Large intestine (tissue), 3 donors: ENCODE data around the gene NUCB1. TPM values are rescaled to one million over a fixed set of nuclear protein-coding genes. Genes with fewer than 3 reads are reported as not detected.
A peak's percentile ranks its signal among the peaks of the same experiment; 100 is the strongest.
"Not testable (repeated sequence)": the region's sequence is repeated elsewhere in the genome, so short reads cannot be mapped to it uniquely, and the experiment has no call there.

ENCODE experiments used
- DNase-seq, 2 donors: peaks; one replicate each; pipeline versions ENCODE4 v3.0.0 to v3.0.0-alpha.2; 2013
- H3K27ac ChIP-seq: one replicate; pipeline ENCODE4 v1.5.1; 2013; ENCODE audit warnings: low read length
- H3K27me3 ChIP-seq: 2 replicates; pipeline ENCODE4 v1.6.1; 2013; ENCODE audit warnings: low read length; ENCODE audit not compliant: control insufficient read depth, insufficient read depth
- H3K36me3 ChIP-seq: 2 replicates; pipeline ENCODE4 v1.6.1; 2013; ENCODE audit warnings: low read length; ENCODE audit not compliant: control insufficient read depth, insufficient read depth
- H3K4me1 ChIP-seq: one replicate; pipeline ENCODE4 v1.6.1; 2013; ENCODE audit warnings: low read length; ENCODE audit not compliant: control insufficient read depth, insufficient read depth
- H3K4me3 ChIP-seq: one replicate; pipeline ENCODE4 v1.5.1; 2013; ENCODE audit warnings: low read length
- H3K9me3 ChIP-seq: one replicate; pipeline ENCODE4 v1.6.1; 2013; ENCODE audit warnings: mild to moderate bottlenecking, low read depth, low read length, moderate library complexity; ENCODE audit not compliant: control insufficient read depth
- WGBS: methylation state at CpG from one replicate; pipeline ENCODE4 v1.1.5; 2013; ENCODE audit warnings: low lambda C conversion rate; ENCODE audit not compliant: insufficient coverage; 5-methylcytosine and 5-hydroxymethylcytosine counted together
- polyA plus RNA-seq: library from polyadenylated mRNA; unstranded; fragments of 120-200 nt; gene quantifications from one replicate; pipeline ENCODE4 v1.2.1, GENCODE V29; 2013

Gene NUCB1
- polyA plus RNA-seq, 1 donor: 237 TPM

DNA sequence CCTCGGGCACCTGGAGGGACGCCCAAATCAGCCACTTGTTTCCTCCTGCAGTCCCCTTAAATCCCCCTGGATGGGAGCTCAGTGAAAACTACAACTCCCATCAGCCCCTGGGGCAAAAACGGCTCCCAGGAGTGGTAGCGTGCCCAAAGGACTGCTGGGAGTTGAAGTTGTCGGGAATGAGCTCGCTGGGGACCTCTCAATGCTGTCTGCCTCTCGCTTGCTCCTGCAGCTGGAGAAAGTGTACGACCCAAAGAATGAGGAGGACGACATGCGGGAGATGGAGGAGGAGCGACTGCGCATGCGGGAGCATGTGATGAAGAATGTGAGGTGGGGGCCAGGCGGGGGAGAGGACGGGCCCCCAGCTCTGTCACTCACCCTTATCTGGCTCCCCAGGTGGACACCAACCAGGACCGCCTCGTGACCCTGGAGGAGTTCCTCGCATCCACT, 18.7 kb downstream of the NUCB1 start:
- H3K27ac ChIP-seq: no peak overlapping the region
- no CpG with 5 or more reads among the region's 18 CpGs for WGBS
- H3K9me3 ChIP-seq: no peaks in the 10 kb centered on the region
- H3K27me3 ChIP-seq: no peaks in the 10 kb centered on the region
- DNase-seq: no peak
- H3K4me3 ChIP-seq: no peak overlapping the region
- no peaks in the 10 kb centered on the region for H3K4me1 ChIP-seq
- H3K36me3 ChIP-seq: peaks cover 69% of the 10 kb centered on the region

DNA sequence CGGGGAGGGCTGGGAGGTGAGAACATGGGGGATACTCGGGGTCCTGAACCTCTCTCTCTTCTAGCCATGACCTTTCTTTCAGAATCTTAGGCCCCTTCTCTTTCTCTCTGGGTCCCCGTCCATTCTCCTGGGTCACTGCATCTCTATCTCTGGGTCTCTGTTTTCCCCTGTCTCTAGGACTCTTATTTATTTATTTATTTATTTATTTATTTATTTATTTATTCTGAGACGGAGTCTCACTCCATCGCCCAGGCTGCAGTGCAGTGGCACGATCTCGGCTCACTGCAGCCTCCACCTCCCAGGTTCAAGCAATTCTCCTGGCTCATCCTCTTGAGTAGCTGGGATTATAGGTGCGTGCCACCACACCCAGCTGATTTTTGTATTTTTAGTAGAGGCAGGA, 19.2 kb downstream of the NUCB1 start:
- 83% methylated on average over 1 of the region's 8 CpGs for WGBS
- peaks cover 65% of the 10 kb centered on the region for H3K36me3 ChIP-seq
- not testable (repeated sequence) for H3K4me3 ChIP-seq, DNase-seq, H3K27me3 ChIP-seq, H3K4me1 ChIP-seq, H3K9me3 ChIP-seq, H3K27ac ChIP-seq

DNA sequence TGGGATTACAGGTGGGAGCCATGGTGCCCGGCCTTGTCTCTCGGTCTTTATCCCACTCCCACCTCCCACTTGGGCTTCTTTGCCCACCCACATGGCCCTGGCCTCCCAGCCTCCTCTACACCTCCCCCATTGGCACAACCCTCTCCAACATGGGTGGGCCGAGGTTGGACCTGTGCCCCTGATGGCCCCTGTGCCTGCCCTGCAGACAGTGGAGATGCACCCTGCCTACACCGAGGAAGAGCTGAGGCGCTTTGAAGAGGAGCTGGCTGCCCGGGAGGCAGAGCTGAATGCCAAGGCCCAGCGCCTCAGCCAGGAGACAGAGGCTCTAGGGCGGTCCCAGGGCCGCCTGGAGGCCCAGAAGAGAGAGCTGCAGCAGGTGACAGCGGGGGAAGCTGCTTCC, 20.8 kb downstream of the NUCB1 start:
- H3K27ac ChIP-seq: no peak overlapping the region
- H3K4me1 ChIP-seq: no peaks in the 10 kb centered on the region
- peaks cover 52% of the 10 kb centered on the region for H3K36me3 ChIP-seq
- no peak overlapping the region for H3K4me3 ChIP-seq
- H3K9me3 ChIP-seq: no peaks in the 10 kb centered on the region
- H3K27me3 ChIP-seq: no peaks in the 10 kb centered on the region
- WGBS: no CpG with 5 or more reads among the region's 10 CpGs
- no peak for DNase-seq

DNA sequence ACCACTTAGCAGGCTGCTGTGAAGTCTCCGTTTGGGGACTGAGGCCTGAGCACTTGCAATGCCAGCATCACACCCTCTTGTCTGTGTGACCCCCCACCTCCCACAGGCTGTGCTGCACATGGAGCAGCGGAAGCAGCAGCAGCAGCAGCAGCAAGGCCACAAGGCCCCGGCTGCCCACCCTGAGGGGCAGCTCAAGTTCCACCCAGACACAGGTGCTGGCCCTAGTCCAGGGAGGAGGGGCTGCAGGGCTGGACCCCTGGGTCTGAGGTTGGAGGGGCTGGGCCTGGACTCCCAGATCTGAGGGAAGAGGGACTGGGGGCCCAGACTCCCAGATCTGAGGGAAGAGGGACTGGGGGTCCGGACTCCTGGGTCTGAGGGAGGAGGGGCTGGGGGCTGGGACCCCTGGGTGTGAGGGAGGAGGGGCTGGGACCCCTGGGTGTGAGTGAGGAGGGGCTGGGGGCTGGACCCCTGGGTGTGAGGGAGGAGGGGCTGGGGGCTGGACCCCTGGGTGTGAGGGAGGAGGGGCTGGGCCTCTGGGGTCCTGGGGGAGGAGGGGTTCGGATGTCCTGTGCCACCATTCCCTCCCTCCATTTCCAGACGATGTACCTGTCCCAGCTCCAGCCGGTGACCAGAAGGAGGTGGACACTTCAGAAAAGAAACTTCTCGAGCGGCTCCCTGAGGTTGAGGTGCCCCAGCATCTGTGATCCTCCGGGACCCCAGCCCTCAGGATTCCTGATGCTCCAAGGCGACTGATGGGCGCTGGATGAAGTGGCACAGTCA, 21.8 kb downstream of the NUCB1 start:
- no peak for DNase-seq
- Histone ChIP-seq H3K27me3 (no peaks in the 10 kb centered on the region), H3K4me3 (no peak overlapping the region), H3K36me3 (peaks cover 47% of the 10 kb centered on the region), H3K9me3 (no peaks in the 10 kb centered on the region), H3K4me1 (no peaks in the 10 kb centered on the region), H3K27ac (no peak overlapping the region)
- no CpG with 5 or more reads among the region's 12 CpGs for WGBS

DNA sequence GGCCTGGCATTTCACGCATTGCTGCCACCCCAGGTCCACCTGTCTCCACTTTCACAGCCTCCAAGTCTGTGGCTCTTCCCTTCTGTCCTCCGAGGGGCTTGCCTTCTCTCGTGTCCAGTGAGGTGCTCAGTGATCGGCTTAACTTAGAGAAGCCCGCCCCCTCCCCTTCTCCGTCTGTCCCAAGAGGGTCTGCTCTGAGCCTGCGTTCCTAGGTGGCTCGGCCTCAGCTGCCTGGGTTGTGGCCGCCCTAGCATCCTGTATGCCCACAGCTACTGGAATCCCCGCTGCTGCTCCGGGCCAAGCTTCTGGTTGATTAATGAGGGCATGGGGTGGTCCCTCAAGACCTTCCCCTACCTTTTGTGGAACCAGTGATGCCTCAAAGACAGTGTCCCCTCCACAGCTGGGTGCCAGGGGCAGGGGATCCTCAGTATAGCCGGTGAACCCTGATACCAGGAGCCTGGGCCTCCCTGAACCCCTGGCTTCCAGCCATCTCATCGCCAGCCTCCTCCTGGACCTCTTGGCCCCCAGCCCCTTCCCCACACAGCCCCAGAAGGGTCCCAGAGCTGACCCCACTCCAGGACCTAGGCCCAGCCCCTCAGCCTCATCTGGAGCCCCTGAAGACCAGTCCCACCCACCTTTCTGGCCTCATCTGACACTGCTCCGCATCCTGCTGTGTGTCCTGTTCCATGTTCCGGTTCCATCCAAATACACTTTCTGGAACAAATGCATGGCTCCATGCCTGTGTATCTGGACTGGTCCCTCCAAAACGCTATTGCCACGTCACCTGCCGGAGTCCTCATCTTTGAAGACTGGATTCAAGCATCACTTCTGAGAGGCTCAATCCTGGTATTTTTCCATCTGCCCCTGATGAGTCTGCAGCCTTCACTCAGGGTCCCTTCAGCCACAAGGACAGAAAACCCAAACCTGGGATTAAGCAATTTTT, 22.7 kb downstream of the NUCB1 start:
- no peak overlapping the region for H3K27ac ChIP-seq
- H3K4me3 ChIP-seq: no peak overlapping the region
- WGBS: no CpG with 5 or more reads among the region's 18 CpGs
- no peaks in the 10 kb centered on the region for H3K9me3 ChIP-seq
- no peaks in the 10 kb centered on the region for H3K27me3 ChIP-seq
- no peaks in the 10 kb centered on the region for H3K4me1 ChIP-seq
- DNase-seq: no peak
- H3K36me3 ChIP-seq: peaks cover 45% of the 10 kb centered on the region

DNA sequence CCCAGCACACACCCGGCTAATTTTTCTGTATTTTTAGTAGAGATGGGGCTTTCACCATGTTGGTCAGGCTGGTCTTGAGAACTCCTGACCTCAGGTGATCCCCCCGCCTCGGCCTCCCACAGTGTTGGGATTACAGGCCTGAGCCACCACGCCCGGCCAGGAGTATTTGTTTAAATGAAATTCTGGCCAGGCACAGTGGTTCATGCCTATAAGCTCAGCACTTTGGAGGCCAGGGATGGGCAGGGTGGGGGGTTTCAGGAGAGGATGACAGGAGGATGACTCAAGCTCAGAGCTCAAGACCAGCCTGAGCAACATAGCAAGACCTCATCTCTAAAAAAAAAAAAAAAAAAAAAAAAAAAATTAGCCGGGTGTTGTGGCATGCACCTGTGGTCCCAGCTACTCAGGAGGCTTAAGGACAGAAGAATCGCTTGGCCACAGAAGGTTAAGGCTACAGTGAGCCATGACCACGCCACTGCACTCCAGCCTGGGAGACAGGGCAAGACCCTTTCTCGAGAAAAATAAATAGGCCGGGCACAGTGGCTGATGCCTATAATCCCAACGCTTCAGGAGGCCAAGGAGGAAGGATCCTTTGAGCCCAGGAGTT, 25.2 kb downstream of the NUCB1 start:
- H3K27me3 ChIP-seq: no peaks in the 10 kb centered on the region
- no peak overlapping the region for H3K27ac ChIP-seq
- DNase-seq: no peak
- 20% methylated on average over 1 of the region's 11 CpGs for WGBS
- H3K9me3 ChIP-seq: no peaks in the 10 kb centered on the region
- H3K4me3 ChIP-seq: no peak overlapping the region
- H3K36me3 ChIP-seq: peaks cover 28% of the 10 kb centered on the region
- no peaks in the 10 kb centered on the region for H3K4me1 ChIP-seq

DNA sequence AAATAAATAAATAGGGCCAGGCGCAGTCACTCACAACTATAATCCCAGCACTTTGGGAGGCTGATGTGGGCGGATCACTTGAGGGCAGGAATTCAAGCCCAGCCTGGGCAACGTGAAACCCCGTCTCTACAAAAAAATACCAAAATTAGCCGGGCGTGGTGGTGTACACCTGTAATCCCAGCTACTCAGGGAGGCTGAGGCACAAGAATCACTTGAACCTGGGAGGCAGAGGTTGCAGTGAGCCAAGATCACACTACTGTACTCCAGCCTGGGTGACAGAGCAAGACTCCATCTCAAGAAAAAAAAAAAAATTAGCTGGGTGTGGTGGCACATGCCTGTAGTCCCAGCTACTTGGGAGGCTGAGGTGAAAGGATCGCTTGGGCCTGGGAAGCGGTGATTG, 25.8 kb downstream of the NUCB1 start:
- not testable (repeated sequence) for H3K27ac ChIP-seq
- peaks cover 23% of the 10 kb centered on the region for H3K36me3 ChIP-seq

DNA sequence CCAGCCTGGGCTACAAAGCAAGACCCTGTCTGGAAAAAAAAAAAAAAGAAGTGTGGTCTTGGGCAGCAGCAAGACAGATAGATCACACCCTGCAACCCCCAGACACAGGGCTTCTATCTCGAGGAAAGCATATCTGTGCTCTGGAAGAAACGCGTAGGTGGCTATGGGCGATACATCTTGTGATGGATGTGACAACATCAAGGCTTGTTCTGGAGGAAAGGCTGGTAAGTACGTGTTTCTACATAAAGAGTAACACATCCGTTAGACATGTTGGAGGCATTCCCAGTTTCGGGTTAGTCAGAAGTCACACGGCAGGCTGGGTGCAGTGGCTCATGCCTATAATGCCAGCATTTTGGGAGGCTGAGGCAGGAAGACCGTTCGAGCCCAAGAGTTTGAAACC, 26.8 kb downstream of the NUCB1 start:
- no peaks in the 10 kb centered on the region for H3K27me3 ChIP-seq
- no peaks in the 10 kb centered on the region for H3K4me1 ChIP-seq
- no peak overlapping the region for H3K27ac ChIP-seq
- peak in 1 of 2 donors; percentile 26 for DNase-seq
- WGBS: 50% methylated on average over 1 of the region's 10 CpGs
- no peaks in the 10 kb centered on the region for H3K9me3 ChIP-seq
- H3K36me3 ChIP-seq: peaks cover 13% of the 10 kb centered on the region
- no peak overlapping the region for H3K4me3 ChIP-seq

More for the DNA sequence above, 25.8 kb downstream of the NUCB1 start:
- not testable (repeated sequence) for H3K4me1 ChIP-seq, H3K27me3 ChIP-seq, DNase-seq, H3K9me3 ChIP-seq, H3K4me3 ChIP-seq
- WGBS: no CpG with 5 or more reads among the region's 8 CpGs

DNA sequence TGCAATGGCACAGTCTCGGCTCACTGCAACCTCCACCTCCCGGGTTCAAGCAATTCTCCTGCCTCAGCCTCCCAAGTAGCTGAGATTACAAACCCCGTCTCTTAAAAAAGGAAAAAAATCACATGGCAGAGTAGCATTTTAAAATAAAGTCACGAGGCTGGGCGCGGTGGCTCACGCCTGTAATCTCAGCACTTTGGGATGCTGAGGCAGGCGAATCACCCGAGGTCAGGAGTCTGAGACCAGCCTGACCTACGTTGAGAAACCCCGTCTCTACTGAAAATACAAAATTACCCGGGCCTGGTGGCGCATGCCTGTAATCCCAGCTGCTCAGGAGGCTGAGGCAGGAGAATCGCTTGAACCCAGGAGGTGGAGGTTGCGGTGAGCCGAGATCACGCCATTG, 27.6 kb downstream of the NUCB1 start:
- not testable (repeated sequence) for H3K27ac ChIP-seq, H3K4me1 ChIP-seq, H3K9me3 ChIP-seq, DNase-seq, H3K4me3 ChIP-seq, H3K36me3 ChIP-seq, H3K27me3 ChIP-seq
- no CpG with 5 or more reads among the region's 17 CpGs for WGBS
